Pulmonary artery endothelial cell (primary cell): ENCODE data around the gene FIGNL2. TPM values are rescaled to one million over a fixed set of nuclear protein-coding genes. Genes with fewer than 3 reads are reported as not detected.
"Not testable (repeated sequence)": the region's sequence is repeated elsewhere in the genome, so short reads cannot be mapped to it uniquely, and the experiment has no call there.

ENCODE experiments used
- DNase-seq: peaks from one replicate; pipeline ENCODE4 v3.0.0-alpha.2; 2011; ENCODE audit warnings: low read depth, low spot score
- total RNA-seq: library from RNA; depleted of rRNA; stranded (reverse); fragments of >200 nt; gene quantifications from 2 replicates; pipeline ENCODE4 v1.2.3, GENCODE V29; 2014

FIGNL2 gene, protein sequence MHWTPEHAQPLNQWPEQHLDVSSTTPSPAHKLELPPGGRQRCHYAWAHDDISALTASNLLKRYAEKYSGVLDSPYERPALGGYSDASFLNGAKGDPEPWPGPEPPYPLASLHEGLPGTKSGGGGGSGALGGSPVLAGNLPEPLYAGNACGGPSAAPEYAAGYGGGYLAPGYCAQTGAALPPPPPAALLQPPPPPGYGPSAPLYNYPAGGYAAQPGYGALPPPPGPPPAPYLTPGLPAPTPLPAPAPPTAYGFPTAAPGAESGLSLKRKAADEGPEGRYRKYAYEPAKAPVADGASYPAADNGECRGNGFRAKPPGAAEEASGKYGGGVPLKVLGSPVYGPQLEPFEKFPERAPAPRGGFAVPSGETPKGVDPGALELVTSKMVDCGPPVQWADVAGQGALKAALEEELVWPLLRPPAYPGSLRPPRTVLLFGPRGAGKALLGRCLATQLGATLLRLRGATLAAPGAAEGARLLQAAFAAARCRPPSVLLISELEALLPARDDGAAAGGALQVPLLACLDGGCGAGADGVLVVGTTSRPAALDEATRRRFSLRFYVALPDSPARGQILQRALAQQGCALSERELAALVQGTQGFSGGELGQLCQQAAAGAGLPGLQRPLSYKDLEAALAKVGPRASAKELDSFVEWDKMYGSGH
- 0.18 and 0.53 TPM in 2 replicates for total RNA-seq

DNA sequence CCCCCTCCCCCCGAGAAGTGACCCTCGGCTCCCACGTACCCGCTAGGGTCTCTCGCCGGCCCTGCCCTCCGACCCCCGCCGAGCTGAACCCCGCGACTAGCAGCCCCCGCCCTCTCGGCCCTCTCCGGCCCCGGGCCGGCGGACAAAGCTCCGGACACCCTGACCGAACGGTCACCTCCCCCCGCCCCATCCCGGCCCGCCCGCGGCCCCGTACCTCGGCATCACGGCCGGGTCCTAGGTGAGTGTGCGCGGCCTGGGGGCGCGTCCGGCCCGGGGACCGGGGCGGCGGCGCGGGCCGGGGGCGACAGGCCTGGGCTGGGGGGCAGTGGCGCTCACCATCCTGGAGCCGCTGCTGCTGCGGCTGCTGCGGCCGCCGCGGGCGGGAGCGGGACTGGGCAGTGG lies at the start of gene FIGNL2:
Gene FIGNL2 (minus strand): TSS at position 393 of the 402 bp plus-strand sequence. CDS start 26,305 bp downstream, outside the sequence.
- DNase-seq: no peak

DNA sequence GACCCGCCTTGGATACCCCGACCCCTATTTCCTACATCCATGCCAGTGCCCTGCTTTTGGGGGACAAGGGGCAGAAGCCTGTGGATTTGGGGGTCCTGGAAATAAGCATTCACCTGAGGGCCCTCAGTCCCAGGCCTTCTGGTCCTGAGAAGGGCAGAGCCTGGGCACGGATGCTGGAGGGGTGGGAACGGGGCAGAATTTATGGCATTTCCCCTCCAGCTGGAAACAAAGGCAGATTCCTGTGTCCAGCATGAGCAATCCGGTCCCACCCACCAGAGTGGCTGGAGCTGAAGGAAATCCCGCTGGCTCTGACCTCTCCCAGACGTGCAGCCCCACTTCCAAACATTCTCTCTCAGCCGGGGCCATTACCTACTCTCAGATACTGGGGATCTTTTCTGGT lies 48.7 kb upstream of the FIGNL2 start:
- peak; percentile 83 for DNase-seq

DNA sequence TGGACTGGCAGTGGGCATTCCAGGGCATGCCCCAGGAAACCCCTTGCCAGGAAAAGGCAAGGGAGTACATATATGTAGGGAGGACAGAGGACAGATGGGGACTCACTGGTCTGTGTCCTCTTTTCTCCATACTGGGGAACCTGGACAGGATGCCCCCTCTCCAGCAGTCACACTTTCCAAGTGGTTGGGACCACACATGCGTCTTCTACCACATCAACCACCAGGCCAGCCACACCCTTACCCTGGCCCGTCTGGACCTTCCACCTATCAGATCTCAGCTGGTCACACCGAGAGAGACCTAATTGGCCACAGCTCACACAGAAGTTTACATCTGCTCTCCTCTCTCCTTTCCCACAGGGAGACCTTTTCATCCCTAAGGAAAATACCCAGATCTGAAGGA lies 47.7 kb upstream of the FIGNL2 start:
- no peak for DNase-seq

DNA sequence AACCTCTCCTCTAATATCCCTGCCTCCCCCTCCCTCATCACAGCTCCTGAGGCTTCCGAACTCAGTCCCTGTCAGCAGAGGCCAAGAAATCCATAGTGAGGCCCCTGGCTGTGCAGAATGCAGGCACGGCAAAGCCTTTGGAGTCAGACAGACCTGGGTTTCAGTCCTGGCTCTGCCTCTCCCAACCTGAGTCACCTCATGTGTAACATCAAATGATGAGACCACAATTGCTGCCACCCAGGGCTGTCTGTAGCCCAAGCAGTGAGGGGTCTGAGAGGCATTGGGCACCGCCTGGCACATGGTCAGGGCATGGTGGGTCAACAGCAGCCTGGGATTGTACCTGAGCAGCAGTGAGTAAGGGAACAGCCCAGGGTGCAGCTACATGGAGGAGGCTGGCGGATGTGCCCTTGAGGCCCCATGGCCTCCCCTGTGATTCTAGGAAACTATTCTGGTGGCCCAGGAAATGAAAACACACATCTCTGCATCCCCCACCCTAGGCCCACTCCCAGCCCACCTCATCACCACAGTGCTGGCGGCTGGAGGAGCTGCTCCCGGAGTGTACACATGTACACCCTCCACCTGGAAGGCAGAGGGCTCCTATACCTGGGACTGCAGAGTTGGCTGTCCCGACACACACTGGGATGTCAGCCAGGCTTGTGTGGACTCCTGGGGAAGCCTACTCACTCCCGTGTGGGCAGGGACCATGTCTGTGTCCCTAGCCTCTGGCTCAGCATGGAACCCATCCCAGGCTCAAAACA lies 47.0 kb upstream of the FIGNL2 start:
- no peak for DNase-seq

DNA sequence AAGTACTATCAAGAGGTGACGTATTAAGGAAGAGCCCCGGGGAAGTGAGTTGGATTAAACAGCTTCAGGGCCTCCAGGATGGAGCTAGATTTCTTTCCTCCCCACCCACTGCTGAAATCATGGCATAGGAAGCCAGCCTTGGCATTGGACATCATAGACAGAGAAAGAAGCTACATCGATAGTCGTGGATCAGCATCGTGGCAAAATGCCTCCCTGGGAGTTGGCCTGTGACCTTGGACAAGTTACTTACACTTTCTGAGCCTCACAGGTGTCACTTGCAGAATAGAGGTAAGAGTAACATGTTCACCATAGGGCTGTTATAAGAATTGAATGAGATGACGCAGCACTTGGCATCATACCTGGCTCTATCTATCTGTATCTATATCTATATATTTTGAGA lies 45.3 kb upstream of the FIGNL2 start:
- DNase-seq: no peak

DNA sequence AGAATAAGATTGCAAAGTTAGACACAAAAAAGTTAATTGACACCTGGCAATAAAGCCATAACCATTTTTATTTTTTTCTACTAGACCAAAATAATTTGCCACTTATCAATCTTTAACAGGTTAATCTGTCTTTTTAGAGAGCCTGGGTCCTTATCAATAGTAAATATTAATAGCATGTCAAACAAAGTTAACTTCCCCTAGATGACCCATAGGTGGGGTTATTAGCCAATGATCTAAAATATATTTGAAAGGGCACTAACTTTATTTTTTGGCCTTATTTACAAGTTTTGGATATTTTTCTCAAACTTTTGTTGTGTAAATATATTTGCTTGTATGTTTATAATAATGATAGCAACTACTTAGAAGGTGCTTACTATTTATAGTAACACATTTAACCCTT lies 43.3 kb upstream of the FIGNL2 start:
- no peak for DNase-seq

DNA sequence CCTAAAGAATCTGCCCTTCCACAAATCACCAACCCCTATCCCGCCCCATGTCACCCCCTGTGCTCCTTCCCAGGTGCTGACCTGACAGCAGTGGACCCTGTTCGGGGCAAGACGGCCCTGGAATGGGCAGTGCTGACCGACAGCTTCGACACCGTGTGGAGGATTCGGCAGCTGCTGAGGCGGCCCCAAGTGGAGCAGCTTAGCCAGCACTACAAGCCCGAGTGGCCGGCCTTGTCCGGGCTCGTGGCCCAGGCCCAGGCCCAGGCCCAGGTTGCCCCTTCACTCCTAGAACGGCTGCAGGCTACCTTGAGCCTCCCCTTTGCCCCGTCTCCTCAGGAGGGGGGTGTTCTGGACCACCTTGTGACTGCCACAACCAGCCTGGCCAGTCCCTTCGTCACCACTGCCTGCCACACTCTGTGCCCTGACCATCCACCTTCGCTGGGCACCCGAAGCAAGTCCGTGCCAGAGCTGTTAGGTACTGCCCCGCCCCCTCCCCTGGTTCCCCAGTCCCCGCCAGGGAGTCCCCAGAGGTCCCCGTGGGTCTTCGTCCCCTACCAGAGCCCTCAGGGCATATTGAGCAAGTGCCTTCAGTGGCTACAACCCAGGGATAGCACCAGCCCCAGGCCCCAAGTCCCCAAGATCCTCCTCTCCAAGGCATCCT lies 42.1 kb upstream of the FIGNL2 start:
- no peak for DNase-seq

DNA sequence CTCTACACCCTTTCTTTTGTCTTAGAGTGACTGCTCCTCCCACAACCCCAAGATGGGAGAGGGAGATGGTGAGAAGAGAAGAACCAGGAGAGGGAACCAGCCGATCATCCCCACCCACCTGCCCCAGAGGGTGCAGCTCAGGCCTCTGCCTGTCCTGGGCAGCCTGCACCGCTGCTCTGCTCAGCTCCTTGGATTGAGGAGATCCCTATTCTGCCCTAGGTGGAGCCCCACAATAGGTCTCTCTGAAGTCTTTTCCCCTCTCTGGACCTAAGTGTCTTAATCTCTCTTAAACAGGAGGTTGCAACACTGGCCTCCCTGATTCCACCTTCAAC lies 41.6 kb upstream of the FIGNL2 start:
- no peak for DNase-seq

DNA sequence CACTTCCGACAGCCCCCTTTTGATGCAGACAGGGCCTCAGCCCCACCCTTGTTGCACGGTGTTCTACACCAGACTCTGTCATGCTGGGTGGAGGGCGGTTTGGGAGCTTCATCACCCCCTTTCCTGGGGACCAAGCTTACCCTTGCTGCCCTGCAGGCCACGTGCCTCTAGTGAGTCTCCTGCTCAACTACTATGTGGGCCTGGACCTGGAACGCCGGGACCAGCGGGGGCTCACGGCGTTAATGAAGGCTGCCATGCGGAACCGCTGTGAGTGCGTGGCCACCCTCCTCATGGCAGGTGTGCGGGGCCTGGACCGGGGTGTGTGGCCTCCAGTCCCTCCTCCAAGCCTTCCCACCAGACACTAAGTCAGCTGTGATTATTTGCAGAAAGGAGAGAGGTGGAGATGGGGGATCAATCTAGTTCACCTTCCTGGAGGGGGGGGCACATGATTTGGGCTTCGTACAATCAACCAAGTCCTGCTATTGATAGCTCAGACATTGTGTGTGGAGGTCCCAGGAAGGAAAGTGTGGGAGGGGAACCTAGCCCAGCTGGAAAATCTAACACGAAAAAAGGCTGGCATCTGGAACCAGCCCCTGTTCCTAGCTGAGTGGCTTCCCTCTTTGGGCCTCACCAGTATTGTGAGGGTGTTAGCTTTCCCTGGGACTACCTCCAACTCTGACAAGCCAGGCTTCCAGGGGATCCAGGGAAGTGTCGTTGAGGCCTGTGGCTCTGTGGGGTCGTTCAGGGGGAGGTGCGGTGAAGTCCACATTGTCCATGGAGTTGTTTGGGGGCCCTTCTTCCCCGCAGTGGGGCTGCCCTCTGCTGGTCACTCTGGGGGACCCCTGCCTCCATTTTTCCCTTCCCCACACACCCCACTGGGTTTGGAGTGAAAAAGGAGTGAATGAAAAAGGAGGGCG lies 41.0 kb upstream of the FIGNL2 start:
- DNase-seq: no peak

DNA sequence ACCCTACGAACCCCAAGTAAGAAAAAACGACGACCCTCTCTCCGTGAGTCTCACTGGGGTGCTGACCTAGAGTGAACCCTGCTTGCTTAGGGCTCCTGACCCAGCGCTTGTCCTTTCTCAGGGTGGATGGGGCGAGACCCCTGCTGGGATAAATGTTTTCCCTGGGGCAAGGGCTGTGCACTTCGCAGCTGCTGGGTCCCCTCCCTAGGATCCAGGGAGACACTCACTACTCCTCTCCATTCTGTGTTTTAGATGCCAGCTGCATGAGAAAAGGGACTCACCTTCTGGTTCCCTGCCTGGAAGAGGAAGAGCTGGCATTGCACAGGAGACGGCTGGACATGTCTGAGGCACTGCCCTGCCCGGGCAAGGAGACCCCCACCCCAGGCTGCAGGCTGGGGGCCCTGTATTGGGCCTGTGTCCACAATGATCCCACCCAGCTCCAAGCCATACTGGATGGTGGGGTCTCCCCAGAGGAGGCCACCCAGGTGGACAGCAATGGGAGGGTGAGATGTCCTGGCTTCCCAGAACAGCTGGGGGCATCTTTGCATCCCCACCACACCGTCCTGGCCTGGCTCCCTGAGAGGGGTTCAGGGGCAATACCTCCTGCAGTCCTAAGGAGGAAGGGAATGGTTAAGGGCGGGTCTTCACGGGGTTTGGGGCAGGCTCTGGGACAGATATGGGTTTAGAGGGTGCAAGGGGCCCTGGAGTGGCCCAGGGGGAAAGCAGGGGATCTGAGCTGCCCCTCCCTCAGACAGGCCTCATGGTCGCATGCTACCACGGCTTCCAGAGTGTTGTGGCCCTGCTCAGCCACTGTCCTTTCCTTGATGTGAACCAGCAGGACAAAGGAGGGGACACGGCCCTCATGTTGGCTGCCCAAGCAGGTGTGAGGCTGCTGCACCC lies 40.0 kb upstream of the FIGNL2 start:
- no peak for DNase-seq

DNA sequence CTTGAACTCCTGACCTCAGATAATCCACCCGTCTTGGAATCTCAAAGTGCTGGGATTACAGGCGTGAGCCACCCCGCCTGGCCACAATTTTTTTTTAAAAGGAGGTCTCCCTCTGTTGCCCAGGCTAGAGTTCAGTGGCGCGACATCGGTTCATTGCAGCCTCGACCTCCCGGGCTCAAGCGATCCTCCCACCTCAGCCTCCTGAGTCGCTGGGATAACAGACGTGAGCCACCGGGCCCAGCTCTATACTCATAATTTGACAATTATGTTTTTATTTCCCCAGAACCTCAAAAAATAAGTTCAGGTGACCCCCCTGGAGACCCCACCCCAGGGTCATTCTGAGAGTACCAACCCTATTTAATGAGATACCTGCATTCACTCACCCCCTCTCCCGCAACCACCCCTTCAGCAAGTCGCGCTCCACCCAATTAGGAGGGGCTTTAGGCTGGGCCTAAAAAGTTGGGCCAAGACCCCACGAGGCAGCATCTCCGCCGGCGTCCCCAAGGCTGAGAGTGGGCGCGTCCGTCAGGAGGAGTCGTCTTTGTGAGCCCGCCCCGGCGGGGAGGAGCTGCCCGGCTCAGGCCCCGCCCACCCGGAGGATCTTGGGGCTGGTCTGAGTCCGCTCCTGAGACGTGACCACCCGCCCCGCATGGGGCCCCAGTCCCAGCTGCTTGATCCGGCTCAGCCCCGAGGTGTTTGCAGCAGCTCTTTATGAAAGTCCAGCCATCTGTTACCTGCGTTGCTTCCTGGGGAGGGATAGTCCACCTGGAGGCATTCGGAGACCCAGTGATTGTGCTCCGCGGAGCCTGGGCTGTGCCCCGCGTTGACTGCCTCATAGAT lies 39.2 kb upstream of the FIGNL2 start, which contains the start of gene ANKRD33:
Gene ANKRD33 (plus strand): TSS at position 628 of the 840 bp plus-strand sequence. CDS start 84 bp downstream, at position 712.
- DNase-seq: no peak

DNA sequence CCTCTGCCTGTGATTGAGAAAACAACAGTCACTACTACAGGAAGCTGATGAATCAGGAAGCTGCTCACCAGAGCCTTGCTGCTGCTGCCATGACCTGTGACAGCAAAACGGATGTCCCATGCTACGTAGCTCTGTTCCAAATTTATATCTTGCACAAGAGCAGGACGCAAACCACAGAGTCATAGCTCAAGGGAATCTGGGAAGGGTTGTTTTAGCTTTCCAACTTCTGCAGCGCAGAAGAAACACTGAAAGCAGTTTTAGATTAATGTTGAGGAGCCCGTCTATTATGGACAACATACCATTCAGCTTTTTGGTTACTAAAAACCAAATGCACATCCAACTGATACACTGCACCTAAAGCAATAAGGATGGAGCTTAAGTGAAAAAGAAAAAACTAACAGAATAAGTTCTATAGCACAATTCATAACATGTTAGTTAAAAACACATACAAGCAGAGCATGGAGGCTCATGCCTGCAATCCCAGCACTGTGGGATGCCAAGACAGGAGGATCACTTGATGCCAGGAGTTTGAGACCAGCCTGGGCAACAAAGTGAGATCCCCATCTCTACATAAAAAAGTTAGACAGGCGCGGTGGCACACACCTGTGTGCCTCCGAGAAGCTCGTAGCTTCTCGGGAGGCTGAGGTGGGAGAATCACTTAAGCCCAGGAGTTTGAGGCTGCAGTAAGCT lies 37.6 kb upstream of the FIGNL2 start:
- DNase-seq: peak; percentile 97

DNA sequence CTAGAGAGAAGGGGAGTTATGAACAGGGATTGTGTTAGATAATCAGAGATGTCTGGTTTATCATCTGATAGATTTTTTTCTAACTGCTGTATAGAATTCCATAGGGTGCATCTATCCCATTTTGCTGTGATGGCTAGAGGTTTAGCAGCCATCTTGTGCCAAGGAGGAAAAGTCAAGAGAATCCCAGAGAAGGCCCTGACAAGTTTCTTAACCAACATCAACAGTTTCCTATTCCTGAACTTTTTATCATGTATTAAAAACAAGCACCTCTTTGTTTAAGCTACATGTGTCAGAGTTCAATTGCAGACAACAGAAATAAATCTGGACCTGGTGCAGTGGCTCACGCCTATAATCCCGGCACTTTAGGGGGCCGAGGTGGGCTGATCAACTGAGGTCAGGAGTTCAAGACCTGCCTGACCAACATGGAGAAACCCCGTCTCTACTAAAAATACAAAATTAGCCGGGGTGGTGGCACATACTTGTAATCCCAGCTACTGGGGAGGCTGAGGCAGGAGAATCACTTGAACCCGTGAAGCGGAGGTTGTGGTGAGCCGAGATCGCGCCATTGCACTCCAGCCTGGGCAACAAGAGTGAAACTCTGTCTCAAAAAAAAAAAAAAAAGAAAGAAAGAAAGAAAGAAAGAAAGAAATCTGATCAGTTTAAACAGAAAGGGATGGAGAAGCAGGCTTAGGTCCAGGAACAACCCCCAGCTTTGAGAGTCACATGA lies 36.9 kb upstream of the FIGNL2 start:
- DNase-seq: not testable (repeated sequence)

DNA sequence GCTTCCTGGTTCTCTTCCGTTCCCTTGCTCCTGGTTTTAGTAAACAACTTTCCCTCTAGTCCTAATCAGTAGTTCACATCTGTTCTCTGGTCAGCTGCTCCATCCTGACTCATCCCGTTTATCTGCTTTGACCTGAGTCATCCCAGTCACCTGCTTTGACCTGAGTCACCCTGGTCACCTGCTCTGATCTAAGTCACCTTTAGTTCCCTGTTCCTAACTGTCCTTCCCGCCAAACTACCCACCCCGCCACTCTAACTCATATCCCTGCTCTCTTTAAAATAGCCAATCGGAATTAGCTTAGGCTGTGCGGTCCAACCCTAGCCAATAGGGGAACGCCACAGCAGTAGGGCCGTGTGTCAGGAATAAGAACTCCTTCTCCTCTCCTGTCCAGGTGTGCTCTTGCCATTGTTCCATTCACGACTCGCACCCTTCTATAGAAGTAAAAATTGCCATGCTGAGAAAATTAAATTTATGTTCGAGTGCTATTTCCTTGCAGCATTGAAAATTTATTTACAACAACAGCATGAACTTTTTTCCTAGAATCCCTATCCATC lies 36.2 kb upstream of the FIGNL2 start:
- no peak for DNase-seq

DNA sequence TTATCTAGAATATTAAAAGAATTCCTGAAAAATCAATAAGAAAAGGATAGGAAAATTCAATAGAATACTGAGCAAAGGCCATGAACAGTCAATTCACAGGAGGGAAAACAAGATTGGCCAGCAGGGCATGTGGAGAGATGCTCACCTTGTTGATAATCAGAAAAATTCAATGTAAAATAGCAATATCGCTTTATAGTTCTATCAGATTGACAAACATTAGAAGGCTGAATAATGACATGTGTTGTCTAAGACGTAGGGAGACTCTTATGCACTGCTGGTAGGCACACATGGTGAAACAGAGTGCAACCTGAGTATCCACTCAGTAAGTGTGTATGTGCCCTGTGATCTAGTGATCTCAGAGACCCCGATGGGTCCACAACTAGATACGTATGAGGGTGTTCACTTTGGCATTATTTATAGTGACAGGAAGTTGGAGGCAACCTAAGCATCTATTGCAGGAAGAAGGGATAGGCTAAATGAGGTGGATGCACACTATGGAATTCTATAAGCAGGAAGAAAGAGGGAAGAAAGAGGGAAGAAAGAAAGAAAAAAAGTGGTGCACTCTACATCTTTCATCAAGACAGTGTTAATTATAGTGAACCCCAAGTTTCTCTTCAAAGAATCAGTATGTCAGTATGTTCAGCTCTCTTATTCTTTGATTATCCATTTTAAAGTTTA lies 35.6 kb upstream of the FIGNL2 start:
- DNase-seq: no peak

DNA sequence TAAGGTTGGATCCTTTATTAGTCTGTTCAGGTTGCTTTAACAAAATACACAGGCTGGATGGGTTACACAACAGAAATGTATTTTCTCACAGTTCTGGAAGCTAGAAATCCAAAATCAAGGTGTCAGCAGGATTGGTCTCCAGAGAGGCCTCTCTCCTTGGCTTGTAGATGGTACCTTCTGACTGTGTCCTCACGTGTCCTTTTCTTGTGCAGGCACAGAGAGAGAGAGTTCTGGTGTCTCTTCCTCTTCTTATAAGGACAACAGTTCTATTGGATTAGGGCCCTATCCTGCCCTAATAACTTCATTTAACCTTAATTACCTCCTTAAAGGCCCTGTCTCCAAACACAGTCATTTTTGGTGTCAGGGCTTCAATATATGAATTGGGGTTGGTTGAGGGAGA lies 34.8 kb upstream of the FIGNL2 start:
- no peak for DNase-seq
